ENCODE results near the gene HCFC1R1. TPM values are rescaled to one million over a fixed set of nuclear protein-coding genes. Genes with fewer than 3 reads are reported as not detected.

Gene HCFC1R1
- total RNA-seq, 1 experiment from 2014 or later: 16.2 TPM

DNA sequence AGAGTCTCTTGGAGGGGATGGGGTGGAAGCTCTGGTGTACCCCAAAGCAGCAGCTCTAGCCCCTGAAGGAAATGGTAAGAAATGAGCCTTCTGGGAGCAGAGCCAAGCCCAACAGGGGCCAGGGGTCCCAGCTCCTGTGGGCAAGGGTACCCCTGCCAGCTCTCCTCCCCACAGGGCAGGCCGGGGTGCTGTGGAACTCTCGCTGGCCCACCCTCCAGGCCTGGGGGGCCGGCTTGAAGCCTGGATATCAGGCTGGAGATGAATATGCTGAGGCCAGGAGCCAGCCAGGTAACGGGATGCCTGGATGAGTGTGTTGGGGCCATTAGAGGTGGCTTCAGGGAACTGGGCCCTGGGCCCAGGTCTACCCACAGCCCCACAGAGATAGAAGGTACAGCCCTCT is 23.2 kb downstream of the HCFC1R1 start:
- DNase-seq (ENCODE audit: low read depth in 1 of 2, low spot score in 2 of 2): no peak
- Histone ChIP-seq H3K27me3 (replicated peaks) (peaks cover 74% of the 10 kb centered on the region), H3K4me3 (no peak overlapping the region), H3K36me3 (no peaks in the 10 kb centered on the region), H3K27ac (no peak overlapping the region), H3K4me1 (replicated peaks) (no peaks in the 10 kb centered on the region), H3K9me3 (replicated peaks) (no peaks in the 10 kb centered on the region)

GRCh38 chr16:2999929-3000328 is 23.8 kb downstream of the HCFC1R1 start:
- no peak for DNase-seq (ENCODE audit: low read depth in 1 of 2, low spot score in 2 of 2)

GRCh38 chr16:2996298-2996697 is 27.4 kb downstream of the HCFC1R1 start:
- H3K27ac ChIP-seq: no peak overlapping the region
- H3K4me3 ChIP-seq: no peak overlapping the region
- no peaks in the 10 kb centered on the region for H3K4me1 ChIP-seq (replicated peaks)
- no peak for DNase-seq (ENCODE audit: low read depth in 1 of 2, low spot score in 2 of 2)
- H3K36me3 ChIP-seq: no peaks in the 10 kb centered on the region
- H3K27me3 ChIP-seq (replicated peaks): peaks cover 54% of the 10 kb centered on the region
- H3K9me3 ChIP-seq (replicated peaks): no peaks in the 10 kb centered on the region

More at GRCh38 chr16:2999929-3000328, 23.8 kb downstream of the HCFC1R1 start:
- H3K9me3 ChIP-seq (replicated peaks): no peaks in the 10 kb centered on the region
- no peaks in the 10 kb centered on the region for H3K36me3 ChIP-seq
- H3K27ac ChIP-seq: no peak overlapping the region
- peaks cover 68% of the 10 kb centered on the region for H3K27me3 ChIP-seq (replicated peaks)
- no peak overlapping the region for H3K4me3 ChIP-seq
- H3K4me1 ChIP-seq (replicated peaks): no peaks in the 10 kb centered on the region

DNA sequence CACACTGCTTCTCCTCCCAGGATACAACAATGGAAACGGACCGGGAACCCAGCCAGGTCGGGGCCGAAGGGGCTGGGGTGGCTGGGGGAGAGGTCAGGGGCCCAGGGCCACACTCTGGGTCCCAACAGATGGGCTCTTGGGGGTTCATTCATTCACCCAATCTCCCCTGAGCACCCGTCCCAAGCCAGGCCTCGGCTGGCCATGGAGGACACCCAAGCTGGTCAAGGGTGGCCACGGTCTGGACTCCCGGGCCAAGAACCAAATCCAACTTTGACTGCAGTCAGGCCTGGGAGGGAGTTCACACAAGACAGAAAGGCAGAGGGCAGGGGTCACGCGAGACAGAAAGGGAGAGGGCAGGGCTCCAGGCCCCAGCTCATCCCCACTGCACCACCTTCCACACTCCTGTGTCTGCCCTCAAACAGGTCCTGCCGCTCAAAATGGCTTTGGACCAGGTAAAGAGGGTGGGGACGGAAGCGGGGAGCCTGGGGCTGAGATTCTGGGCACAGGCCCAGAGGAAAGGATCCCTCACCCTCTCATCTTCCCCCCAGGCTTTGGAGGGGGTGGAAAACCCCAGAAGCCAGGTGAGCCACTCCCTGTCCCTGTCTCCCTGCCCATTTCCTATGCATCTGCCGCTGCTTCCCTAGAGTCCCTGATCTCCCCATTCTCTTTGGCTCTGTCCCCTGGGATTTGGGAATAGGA is 31.2 kb downstream of the HCFC1R1 start:
- no peak overlapping the region for H3K4me3 ChIP-seq
- H3K9me3 ChIP-seq (replicated peaks): no peaks in the 10 kb centered on the region
- no peaks in the 10 kb centered on the region for H3K4me1 ChIP-seq (replicated peaks)
- H3K36me3 ChIP-seq: no peaks in the 10 kb centered on the region
- no peak overlapping the region for H3K27ac ChIP-seq
- peaks cover 25% of the 10 kb centered on the region for H3K27me3 ChIP-seq (replicated peaks)
- DNase-seq (ENCODE audit: low read depth in 1 of 2, low spot score in 2 of 2): no peak

DNA sequence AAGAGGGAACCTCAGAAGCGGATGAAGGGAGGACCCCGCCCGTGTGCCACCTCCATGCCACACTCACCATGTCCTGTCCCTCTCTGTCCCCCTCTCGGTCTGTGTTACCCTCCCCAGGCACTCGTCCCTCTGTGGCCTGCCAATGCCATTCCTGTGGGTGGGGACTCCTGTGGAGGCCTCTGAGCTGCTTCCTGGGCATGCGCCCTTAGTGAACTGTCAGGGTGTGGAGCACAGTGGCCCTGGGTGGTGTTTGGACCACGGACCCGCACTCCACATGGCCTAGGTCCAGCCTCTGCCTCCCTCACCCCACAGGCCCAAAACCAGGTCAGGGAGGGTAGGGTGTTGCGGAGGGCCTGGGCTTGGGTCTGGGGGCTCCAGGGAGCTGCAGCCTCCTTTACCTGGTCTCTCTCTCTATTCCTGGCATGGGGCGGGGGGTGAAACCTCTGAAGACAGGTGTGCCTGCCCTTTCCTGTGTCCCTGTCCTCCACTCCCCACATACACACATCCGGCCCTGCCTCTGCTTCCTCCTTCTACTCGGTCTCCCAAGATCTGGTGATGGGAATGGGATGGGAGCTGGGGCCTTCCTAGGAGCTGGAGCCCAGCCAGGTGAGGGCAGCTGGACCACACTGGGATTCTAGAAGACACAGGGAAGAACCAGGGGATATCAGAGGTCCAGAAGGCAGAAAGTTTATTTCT is 32.0 kb downstream of the HCFC1R1 start:
- no peaks in the 10 kb centered on the region for H3K9me3 ChIP-seq (replicated peaks)
- DNase-seq (ENCODE audit: low read depth in 1 of 2, low spot score in 2 of 2): no peak
- H3K27me3 ChIP-seq (replicated peaks): peaks cover 16% of the 10 kb centered on the region
- H3K27ac ChIP-seq: no peak overlapping the region
- no peaks in the 10 kb centered on the region for H3K36me3 ChIP-seq
- no peak overlapping the region for H3K4me3 ChIP-seq
- H3K4me1 ChIP-seq (replicated peaks): no peaks in the 10 kb centered on the region

- Histone ChIP-seq H3K27me3 (replicated peaks) (peaks cover 9% of the 10 kb centered on the region; the same call in 1 of the 2 replicates), H3K4me3 (no peak overlapping the region), H3K36me3 (no peaks in the 10 kb centered on the region), H3K27ac (no peak overlapping the region), H3K4me1 (replicated peaks) (no peaks in the 10 kb centered on the region), H3K9me3 (replicated peaks) (no peaks in the 10 kb centered on the region)
- no peak for DNase-seq (ENCODE audit: low read depth in 1 of 2, low spot score in 2 of 2)
Measured at GRCh38 chr16:2990891-2991290, 32.9 kb downstream of the HCFC1R1 start.

- Histone ChIP-seq H3K4me3 (no peak overlapping the region), H3K27ac (no peak overlapping the region), H3K36me3 (no peaks in the 10 kb centered on the region), H3K27me3 (replicated peaks) (peaks cover 8% of the 10 kb centered on the region; the same call in 1 of the 2 replicates), H3K4me1 (replicated peaks) (peaks cover 5% of the 10 kb centered on the region), H3K9me3 (replicated peaks) (no peaks in the 10 kb centered on the region)
- no peak for DNase-seq (ENCODE audit: low read depth in 1 of 2, low spot score in 2 of 2)
Measured at GRCh38 chr16:2988590-2989099, 35.1 kb downstream of the HCFC1R1 start.

GRCh38 chr16:2987833-2988232 is 35.9 kb downstream of the HCFC1R1 start:
- Histone ChIP-seq H3K27ac (no peak overlapping the region), H3K9me3 (replicated peaks) (no peaks in the 10 kb centered on the region)
- no peak for DNase-seq (ENCODE audit: low read depth in 1 of 2, low spot score in 2 of 2)

DNA sequence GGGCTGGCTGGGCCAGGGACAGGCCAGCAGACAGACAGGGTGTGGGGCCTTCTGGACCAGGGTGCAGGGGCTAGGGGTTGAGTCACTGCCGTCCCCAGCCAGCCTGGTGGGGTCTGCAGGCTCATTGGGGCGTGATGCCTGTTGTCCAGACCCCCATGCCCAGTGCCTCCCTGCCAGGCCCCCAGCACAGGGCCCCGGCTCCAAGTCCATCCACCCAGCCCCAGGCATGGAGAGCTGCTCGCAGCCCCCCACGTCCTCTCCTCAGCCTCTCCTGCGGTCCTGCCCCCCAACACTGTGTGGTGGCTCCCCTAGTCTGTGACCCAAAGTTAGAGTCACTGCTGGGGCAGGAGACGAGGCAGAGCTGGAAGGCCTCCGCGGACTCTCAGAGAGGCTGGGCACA is 36.5 kb downstream of the HCFC1R1 start:
- no peak overlapping the region for H3K4me3 ChIP-seq
- no peak overlapping the region for H3K27ac ChIP-seq
- H3K36me3 ChIP-seq: no peaks in the 10 kb centered on the region
- no peaks in the 10 kb centered on the region for H3K9me3 ChIP-seq (replicated peaks)
- H3K27me3 ChIP-seq (replicated peaks): peaks cover 8% of the 10 kb centered on the region; the same call in 1 of the 2 replicates
- DNase-seq (ENCODE audit: low read depth in 1 of 2, low spot score in 2 of 2): no peak
- peaks cover 7% of the 10 kb centered on the region for H3K4me1 ChIP-seq (replicated peaks)

More at GRCh38 chr16:2987833-2988232, 35.9 kb downstream of the HCFC1R1 start:
- peaks cover 8% of the 10 kb centered on the region; the same call in 1 of the 2 replicates for H3K27me3 ChIP-seq (replicated peaks)
- H3K4me3 ChIP-seq: no peak overlapping the region
- no peaks in the 10 kb centered on the region for H3K36me3 ChIP-seq
- peaks cover 7% of the 10 kb centered on the region for H3K4me1 ChIP-seq (replicated peaks)

DNA sequence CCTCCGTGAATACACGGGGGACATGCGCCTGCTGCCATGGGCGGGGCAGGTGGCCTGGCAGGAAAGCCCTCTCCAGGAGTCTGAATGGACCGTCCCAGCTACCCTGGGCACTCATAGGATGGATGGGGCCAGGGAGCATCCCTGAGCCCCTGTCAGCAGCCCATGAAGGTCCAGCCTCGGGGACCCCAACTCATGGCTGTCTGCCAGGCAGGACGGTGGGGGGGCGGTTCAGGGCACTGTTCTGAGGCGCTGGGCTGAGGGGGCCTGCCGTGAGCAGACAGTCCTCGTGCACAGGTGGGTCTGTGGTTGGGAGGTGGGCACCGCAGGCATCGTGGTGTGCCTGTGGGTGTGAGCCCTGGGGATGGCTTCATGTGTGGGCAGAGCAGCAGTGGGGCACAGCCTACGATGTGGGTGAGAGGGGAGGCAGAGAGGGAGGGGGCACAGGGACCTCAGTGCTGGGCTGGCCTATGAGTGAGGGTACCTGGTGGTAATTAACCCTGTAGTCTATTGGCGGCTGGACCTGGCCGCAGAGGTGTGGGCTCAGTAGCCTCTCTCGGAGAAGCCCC is 37.0 kb downstream of the HCFC1R1 start:
- Histone ChIP-seq H3K36me3 (no peaks in the 10 kb centered on the region), H3K9me3 (replicated peaks) (no peaks in the 10 kb centered on the region), H3K4me1 (replicated peaks) (peaks cover 7% of the 10 kb centered on the region), H3K4me3 (no peak overlapping the region), H3K27ac (no peak overlapping the region), H3K27me3 (replicated peaks) (peaks cover 8% of the 10 kb centered on the region; the same call in 1 of the 2 replicates)
- no peak for DNase-seq (ENCODE audit: low read depth in 1 of 2, low spot score in 2 of 2)

GRCh38 chr16:2985893-2986355 is 37.8 kb downstream of the HCFC1R1 start:
- Histone ChIP-seq H3K27me3 (replicated peaks) (peaks cover 8% of the 10 kb centered on the region; the same call in 1 of the 2 replicates), H3K9me3 (replicated peaks) (no peaks in the 10 kb centered on the region), H3K4me3 (no peak overlapping the region), H3K27ac (no peak overlapping the region), H3K4me1 (replicated peaks) (peaks cover 10% of the 10 kb centered on the region), H3K36me3 (no peaks in the 10 kb centered on the region)
- DNase-seq (ENCODE audit: low read depth in 1 of 2, low spot score in 2 of 2): no peak

DNA sequence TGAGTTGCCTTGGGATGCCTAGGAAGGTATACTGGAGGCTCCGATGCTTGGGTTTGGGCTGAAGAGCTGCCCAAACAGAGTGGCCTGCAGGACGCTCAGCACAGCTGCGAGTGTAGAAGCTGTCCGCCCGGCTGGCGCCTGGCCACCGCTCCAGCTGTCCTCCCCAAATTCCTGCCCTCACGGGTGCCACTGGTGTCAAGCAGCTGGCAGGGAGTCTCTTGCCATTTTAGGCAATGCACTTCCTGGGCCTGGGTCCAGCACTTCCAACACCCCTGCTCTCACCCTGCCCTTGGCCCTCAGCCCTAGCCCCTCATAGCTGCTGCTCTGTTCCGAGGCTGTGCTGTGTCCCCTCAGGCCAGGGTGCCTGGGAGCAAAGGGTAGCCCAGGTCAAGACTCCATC is 38.3 kb downstream of the HCFC1R1 start:
- H3K9me3 ChIP-seq (replicated peaks): no peaks in the 10 kb centered on the region
- H3K36me3 ChIP-seq: no peaks in the 10 kb centered on the region
- H3K4me3 ChIP-seq: no peak overlapping the region
- peaks cover 8% of the 10 kb centered on the region; the same call in 1 of the 2 replicates for H3K27me3 ChIP-seq (replicated peaks)
- H3K27ac ChIP-seq: no peak overlapping the region
- peaks cover 15% of the 10 kb centered on the region for H3K4me1 ChIP-seq (replicated peaks)
- no peak for DNase-seq (ENCODE audit: low read depth in 1 of 2, low spot score in 2 of 2)

- H3K27me3 ChIP-seq (replicated peaks): peaks cover 3% of the 10 kb centered on the region; the same call in 1 of the 2 replicates
- no peak overlapping the region for H3K27ac ChIP-seq
- peaks cover 22% of the 10 kb centered on the region for H3K4me1 ChIP-seq (replicated peaks)
- H3K9me3 ChIP-seq (replicated peaks): no peaks in the 10 kb centered on the region
- H3K36me3 ChIP-seq: peaks cover 11% of the 10 kb centered on the region; the same call in 1 of the 2 replicates
- H3K4me3 ChIP-seq: 0 out of 2 replicates have a peak overlapping the region, but pooled peaks have one; percentile 7
- peak; percentile 88 to 91 for DNase-seq (ENCODE audit: low read depth in 1 of 2, low spot score in 2 of 2)
Measured at GRCh38 chr16:2983706-2984136, 40.0 kb downstream of the HCFC1R1 start.
